GM21367 (cell line): ENCODE data around the gene GSX1.
"Not testable (repeated sequence)": the region's sequence is repeated elsewhere in the genome, so short reads cannot be mapped to it uniquely, and the experiment has no call there.

ENCODE experiments used
- ATAC-seq: cut with Tn5 transposase; IDR thresholded peaks from one replicate; pipeline ENCODE4 v1.9.1; 2021; ENCODE audit not compliant: unreplicated experiment

GSX1 gene

DNA sequence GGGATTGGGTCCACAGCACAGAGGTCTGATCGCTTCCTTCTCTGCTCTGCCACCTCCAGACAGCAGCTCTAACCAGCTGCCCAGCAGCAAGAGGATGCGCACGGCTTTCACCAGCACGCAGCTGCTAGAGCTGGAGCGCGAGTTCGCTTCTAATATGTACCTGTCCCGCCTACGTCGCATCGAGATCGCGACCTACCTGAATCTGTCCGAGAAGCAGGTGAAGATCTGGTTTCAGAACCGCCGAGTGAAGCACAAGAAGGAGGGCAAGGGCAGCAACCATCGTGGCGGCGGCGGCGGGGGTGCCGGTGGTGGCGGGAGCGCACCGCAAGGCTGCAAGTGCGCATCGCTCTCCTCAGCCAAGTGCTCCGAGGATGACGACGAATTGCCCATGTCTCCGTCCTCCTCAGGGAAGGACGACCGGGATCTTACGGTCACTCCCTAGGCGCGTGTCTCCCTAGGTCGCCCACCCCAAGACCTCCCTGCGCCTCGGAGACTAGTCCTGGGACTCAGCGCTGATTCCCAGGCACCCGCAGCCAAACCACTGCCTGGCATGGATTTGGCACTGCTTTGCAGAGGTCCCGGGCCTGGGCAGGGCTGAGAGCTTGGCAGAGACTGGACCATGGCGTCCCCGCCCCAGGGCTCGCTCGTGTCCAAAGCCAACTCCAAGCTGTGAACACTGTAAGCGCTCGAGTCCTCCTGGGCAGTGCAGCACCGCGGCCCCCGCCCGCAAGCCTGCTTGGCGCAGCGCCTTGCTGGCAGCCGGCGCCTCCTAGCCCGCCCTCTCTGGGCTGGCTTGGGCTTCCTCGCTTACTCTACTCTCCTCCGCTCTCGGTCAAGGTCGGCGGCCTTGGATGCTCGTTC, 1.5 kb downstream of the GSX1 start:
- ATAC-seq, result no peak

- no peak for ATAC-seq
Measured at GRCh38 chr13:27794368-27794691, 2.0 kb downstream of the GSX1 start.

GRCh38 chr13:27794921-27795717, 2.8 kb downstream of the GSX1 start:
- no peak for ATAC-seq

DNA sequence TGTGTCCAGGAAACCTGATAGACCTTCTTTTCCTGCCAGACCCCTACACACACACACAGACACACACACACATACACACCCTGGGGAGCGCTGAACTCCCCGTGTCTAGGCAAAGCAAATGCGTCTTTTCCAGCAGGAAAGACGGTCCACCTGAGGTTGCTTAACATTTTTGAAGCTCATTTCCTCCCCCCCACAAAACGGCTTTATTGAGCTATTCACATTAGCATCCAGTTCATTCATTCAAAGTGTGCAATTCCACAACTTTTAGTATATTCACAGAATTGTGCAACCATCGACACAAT, 3.4 kb downstream of the GSX1 start:
- ATAC-seq, result no peak

DNA sequence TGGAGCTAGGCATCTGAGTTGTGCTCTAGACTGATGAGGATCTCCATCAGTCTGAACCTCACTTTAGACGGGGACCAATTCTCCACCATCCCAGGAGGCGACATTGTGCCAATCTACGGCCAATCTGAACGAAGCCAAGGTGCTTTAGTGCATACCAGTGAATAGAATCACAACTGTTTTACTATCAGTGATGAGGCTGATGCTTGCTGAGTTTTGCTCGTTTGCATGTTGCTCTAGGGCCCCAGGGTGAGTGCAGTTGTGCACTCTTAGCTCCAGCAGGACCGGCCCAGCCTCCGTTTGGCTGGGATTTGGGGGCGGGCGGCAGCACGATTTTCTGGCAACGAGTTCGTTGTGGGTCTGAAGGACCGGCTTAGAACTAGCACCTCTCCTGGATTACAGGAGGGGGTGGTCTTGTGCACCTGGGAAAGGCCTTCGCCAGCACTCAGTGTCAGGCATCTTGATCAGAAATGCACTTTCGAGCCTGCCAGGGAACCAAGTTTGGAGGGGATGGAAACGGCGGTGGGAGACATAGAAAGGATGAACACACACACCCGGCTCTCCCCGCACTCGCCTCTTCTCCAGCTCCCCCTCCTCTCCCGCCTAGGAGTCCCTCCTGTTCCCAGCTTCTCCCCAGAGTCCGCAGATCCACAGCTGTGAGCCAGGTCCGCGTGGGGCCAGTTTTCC, 4.4 kb downstream of the GSX1 start:
- no peak for ATAC-seq

- no peak for ATAC-seq
Measured at GRCh38 chr13:27797228-27797624, 4.9 kb downstream of the GSX1 start.

- no peak for ATAC-seq
Measured at GRCh38 chr13:27806744-27807387, 14.6 kb downstream of the GSX1 start.

- no peak for ATAC-seq
Measured at GRCh38 chr13:27808851-27809550, 16.7 kb downstream of the GSX1 start.

DNA sequence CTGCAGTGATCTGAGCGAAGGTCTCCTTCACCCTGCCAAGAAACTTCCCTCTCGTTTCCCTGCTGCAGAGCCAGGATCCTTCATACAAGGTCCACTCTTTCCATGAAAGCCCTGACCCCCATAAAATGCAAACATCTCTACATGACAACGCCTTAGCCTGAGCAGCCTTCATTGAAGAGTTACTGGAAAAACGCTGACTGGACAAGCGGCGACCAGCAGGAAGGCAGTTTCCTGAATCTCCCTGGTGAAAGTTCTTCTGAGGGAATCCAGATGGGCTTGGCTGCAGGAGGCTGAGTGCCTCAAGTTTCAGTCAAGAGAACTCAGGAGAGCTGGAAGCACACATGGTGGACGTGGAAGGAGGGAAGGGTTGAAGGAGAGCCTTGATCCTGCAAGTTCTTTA, 17.7 kb downstream of the GSX1 start:
- no peak for ATAC-seq

- ATAC-seq, result no peak
Measured at GRCh38 chr13:27810461-27810860, 18.2 kb downstream of the GSX1 start.

DNA sequence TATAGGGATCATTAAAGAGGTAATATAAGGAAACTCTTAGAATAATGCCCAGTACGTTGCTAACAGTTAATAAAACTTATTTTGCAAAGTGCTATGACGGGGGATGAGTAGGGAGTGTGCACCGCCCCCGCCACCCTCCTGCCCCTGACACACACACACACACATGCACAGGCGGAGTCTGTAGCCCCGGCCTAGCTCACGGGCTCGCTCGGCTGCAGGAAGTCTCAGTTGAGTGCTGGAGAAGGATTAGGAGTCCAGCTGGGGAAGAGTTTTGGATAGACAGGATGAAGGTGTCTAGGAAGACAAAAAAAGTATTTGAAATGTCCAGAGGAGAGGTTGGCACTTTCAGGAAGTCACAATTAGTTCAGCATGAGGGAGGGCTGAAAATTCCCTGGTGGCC, 21.5 kb downstream of the GSX1 start:
- ATAC-seq, result no peak

GRCh38 chr13:27817832-27818231, 25.5 kb downstream of the GSX1 start:
- not testable (repeated sequence) for ATAC-seq

DNA sequence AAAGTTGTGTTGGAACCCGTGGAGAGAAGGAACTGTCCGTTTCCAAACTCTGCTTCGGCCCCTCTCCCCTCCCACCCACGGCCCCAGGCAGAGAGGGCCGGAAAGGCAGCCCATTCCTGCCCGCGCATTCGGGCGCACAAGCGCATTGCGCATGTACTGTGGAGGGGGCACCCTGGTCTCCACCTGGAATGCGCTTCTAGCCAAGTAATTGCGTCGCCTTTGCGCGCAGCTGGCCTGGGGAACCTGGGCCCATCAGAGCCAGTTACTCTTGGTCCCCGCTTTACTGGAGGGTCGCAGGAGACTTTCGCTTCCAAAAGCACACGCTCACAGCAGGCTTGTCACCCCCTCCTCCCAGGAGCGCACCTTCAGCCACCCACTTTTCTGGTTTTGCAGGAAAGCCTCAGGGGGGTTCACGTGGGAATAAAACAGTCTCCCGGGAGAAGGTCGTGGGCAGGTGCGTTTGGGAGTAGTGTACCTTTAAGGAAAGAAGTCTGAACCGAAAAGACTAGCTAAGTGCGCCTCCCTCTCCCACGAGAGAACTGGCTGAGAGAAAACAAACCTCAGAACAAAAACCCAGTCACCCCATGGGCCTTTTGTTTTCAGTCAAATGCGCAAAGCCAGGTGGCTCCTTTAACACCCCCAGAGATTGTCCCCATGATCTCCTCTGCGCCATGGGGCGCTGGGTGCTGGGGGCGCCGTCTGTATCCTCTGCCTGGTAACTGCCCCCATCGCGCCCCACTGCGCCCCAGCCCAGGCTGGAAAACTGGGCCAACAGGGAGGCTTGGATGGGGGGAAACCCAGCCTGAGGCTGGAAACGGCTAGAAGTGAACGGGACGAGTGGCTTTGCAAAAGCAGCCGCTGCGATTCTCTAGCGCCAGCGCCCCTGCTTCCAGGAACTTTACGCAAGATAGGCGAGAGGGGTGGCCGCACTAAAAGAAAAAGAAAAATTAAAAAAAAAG, 28.5 kb downstream of the GSX1 start:
- ATAC-seq, result no peak

DNA sequence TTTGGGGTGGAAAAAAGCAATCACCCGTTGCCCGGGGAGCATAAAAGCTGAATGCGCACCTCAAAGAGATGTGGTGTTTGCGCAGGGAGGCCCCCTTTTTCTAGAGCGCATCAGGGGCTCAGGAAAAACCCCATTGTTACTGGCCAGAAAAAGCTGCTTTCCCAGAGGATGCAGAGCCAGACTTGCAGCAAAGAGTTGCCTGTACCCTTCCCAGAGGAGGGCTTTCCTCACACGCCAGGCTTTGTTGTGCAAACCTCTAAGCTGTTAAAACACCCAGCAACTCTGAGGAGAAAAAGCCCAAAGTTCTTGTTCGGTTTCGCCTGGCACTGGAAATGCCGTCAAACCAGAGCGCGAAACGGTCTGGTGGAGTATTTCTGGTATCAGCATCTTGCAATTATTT, 29.3 kb downstream of the GSX1 start:
- no peak for ATAC-seq

DNA sequence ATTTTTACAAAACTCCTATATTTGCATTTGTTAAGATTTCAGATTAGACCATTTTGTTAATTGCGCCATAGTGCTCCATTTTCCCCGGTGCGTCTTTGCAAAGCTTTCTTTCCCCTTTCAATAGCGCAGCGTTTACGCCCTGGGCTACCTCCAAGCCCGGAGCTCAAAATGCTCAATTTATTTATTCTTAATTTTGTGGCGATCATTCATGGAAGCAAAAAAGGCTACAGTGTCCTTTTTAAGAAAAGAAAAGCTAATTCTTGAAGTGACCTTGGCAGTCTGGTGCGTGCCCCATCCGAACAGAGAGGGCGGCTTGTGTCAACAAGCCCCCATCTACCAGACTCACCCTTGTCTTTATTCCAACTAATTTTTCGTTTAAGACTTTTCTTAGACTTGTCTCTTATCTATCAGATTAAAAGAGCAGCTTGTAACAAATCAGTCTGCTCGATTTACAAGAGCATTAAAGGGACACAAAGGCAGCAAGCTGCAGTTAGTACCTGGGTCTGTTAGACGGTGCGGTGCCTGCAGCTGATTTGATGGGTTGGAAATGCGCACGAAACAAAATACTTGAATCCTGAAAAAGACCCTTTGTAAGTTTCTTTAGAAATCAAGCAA, 30.1 kb downstream of the GSX1 start:
- no peak for ATAC-seq

DNA sequence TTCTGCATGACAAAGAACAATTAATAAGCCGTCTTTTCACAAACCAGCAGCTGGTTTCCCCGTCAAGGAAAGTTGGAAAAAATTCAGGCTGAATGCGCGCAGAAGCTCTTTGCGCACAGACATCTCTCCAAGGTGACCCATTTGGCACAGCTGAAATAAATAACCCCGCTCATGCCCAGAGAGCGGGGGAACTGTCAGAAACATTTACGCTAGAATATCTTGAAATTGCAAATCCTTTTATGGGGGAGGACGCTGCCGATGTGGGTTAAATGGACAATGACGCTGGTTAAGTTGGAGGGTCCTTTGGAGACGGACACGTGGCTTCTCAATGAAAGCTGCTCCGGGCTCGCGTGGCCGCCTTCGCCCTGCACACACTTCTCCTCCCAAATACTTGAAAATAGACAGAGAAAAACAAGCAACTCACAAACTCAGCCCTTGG, 30.6 kb downstream of the GSX1 start:
- ATAC-seq, result no peak

DNA sequence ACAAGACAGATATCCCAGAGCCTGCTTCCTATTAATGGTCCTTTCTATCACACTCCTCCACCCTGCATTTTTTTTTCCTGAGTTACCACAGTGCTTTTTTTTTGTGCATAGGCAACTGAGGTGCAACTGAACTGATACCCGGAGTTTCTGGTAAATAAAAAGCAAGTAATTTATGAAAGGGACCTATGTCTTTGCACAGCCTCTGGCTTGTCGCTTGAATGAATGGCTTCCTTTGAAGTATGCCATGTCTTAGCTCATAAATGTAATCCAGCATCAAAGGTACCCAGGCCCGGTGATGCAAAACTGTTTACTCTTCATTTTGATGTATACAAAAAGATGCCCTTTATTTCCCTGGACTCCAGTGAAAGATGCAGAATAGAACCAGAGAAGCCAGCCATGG, 31.8 kb downstream of the GSX1 start:
- ATAC-seq, result no peak

GRCh38 chr13:27825072-27825471, 32.8 kb downstream of the GSX1 start:
- no peak for ATAC-seq
